GM12873 (cell line): ENCODE results near the gene FA2H.

Experiments
- TF ChIP-seq, protein P1 (sequence below): IDR thresholded peaks from 2 replicates; pipeline ENCODE4 v1.5.1; 2012; ENCODE audit warnings: low read depth, mild to moderate bottlenecking, moderate library complexity, low read length, control low read depth; ENCODE audit not compliant: insufficient read depth; ENCODE audit errors: missing control alignments

FA2H gene

DNA sequence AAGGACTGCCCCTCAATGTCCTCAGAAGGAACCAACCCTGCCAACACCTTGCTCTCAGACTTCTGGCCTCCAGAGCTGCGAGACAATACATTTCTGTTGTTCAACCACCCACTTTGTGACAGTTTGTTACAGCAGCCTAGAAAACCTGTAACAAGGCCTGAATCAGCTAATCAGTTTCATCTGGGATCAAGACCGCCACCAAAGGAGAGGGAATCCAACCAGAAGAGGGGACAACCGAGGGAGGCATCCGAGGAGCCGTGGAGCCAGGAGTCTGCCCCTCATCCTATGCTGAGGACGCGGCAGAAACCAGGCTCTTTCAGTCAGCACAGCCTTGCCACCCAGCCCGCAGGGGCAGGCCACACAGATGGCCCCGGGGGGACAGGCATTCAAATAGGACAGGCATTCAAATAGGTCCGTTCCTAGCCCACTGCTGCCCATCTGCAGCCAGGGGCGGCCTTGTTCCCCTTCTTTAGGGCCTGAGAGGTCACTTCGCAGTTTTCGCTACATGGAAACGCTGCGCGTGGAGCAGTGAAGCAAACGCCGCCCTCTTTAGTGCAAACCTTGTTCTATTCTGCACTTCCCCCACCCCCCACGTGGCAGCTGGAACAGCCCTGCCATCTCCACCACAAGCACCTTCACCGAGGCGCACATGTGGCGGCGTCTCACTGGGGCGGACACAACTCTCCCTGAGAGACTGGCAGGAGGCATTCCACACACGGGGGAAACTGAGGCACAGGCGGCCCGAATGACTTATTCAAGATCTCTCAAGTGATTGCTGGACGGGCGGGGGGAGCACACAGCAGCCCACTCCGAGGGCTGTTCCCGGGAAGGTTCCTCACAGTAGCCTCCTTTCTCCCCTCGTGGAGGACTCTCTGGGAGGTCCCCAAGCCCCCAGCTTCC, 26.7 kb downstream of the FA2H start:
- TF ChIP-seq, protein P1, sequence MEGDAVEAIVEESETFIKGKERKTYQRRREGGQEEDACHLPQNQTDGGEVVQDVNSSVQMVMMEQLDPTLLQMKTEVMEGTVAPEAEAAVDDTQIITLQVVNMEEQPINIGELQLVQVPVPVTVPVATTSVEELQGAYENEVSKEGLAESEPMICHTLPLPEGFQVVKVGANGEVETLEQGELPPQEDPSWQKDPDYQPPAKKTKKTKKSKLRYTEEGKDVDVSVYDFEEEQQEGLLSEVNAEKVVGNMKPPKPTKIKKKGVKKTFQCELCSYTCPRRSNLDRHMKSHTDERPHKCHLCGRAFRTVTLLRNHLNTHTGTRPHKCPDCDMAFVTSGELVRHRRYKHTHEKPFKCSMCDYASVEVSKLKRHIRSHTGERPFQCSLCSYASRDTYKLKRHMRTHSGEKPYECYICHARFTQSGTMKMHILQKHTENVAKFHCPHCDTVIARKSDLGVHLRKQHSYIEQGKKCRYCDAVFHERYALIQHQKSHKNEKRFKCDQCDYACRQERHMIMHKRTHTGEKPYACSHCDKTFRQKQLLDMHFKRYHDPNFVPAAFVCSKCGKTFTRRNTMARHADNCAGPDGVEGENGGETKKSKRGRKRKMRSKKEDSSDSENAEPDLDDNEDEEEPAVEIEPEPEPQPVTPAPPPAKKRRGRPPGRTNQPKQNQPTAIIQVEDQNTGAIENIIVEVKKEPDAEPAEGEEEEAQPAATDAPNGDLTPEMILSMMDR, result no peak

DNA sequence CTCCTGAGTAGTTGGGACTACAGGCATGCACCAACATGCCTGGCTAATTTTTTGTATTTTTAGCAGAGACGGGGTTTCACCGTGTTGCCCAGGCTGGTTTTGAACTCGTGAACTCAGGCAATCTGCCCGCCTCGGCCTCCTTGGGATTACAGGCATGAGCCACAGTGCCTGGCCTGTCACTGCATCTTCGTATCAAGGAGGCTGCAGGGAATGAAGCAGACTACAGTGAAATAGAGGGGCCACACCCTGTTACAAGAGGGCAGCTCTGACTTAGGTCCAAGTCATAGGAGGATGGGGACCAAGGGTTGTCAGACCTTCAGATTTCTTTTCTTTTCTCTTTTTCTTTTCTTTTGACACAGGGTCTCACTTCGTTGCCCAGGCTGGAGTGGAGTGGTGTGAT, 28.7 kb downstream of the FA2H start:
- TF ChIP-seq, protein P1, result no peak

DNA sequence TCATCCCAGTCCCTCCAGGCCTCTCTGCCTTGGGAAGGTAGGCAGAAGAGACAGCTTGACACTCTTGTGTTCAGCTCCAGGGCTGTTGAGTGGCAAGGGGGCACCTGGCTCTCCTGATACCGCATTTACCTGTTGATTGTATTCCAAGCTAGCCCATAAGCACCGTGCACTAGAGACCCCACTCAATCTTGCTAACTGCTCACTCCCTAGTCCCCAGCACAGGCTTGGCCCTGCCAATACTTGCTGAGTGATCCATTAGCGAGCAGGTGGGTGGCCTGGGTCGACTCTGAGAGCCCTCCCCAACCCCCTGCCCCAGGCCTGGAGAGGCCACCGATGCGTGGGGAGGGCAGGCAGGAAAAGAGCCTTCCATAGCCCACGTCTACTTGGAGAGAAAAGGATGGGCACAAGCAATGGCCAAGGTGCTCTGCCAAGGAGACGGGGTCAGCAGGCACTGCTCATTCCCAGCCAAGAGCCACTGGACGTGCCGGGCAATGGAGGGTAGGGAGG, 29.5 kb downstream of the FA2H start:
- TF ChIP-seq, protein P1, result no peak

DNA sequence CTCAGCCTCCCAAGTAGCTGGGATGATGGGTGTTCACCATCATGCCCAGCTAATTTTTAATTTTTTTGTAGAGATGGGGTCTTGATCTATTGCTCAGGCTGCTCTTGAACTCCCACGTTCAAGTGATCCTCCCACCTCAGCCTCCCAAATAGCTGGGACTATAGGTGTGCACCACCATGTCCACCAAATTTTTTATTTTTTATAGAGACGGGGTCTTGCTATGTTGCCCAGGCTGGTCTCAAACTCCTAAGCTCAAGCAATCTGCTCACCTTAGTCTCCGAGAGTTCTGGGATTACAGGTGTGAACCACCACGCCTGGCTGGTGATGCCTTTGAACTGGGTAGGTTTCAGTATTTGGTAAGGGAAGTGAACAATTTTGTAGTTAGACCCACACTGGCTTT, 30.1 kb downstream of the FA2H start:
- TF ChIP-seq, protein P1, result no peak

DNA sequence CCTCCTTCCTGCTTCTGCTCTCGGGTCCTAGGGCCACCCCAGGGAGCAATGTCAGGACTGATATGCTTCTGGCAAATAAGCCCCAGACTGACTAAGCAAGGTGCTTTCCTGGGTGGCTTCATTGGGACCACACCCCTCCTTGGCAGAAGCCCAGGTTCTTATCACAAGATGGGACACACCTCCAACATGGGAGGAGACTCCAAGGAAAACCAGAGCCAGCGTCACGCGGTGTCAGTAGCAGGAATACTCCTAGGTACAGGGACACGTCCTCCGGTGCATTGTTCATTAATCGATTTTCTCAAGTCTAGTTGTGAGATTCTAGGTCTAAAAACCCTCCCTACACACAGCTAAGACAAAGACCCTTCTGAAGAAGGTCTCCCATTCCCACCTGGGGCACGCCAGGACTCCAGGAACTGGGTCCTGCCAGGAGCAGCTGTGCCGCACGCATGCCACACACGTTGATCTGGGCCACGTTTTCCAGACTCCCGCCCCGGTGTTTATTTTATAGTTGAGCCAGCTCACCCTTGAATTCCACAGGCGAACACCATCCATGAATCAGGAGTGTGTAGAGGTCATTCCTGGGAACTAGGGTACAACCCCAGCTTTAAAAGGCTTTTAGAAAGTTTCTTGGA, 30.8 kb downstream of the FA2H start:
- TF ChIP-seq, protein P1, result no peak

DNA sequence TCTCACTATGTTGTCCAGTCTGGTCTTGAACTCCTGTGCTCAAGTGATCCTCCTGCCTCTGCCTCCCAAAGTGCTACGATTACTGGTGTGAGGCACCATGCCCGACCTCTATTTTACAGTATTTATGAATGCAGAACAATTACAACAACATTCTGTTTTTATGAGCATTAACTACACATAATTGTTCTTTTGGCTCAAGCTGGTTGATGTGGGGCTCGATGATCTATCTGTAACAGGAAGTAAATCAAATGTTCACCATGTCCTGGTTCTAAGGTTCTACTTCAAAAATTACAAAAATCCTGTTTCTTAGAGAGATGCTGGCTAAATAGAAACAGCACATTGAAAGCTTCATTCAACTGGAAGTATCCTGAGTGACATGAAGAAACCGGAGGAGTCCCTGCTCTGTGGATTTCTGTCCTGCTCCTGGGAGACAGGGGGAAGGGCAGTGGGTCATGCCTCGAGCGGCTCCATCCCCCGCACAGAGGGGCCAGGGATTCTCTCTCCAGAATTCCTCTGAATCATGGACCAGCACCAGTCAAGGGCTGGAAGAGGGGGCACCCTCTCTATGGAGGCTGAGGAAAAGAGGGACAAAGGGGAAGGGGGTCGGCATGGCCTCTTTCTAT, 31.5 kb downstream of the FA2H start:
- TF ChIP-seq, protein P1, result no peak

DNA sequence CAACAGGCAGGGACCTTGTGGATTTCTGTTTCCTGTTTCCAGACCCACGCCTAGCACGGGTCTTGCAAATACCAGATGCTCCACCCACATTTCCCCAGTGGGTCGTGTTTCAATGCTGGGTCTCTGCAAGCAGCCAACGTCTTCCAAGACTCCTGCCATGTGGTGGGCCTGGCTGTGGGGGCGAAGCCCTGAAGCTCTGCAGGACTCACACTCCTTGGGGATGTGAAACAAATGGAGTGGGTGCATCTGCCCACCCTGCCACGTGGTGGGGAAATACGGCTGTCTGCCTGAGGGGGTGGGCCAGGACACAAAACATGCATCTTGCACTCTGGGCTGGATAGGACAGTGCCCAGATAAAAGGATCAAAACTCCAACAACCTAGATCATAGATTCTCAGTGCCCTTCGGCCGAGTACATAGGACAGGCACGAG, 32.6 kb downstream of the FA2H start:
- TF ChIP-seq, protein P1, result no peak
